GM10248 (cell line): ENCODE measurements around the gene HECTD2.
"Not testable (repeated sequence)": the region's sequence is repeated elsewhere in the genome, so short reads cannot be mapped to it uniquely, and the experiment has no call there.

Experiments
- CTCF ChIA-PET: fragments of 300-600 bp; sonication (Branson Sonifier 250); formaldehyde crosslinking; extraction: SDS; loops from one replicate; lab custom pipeline; 2021; ENCODE audit warnings: antibody characterized with exemption; lab: Yijun Ruan, JAX
- POLR2A ChIA-PET: fragments of 350-650 bp; sonication (Branson Sonifier 250); formaldehyde crosslinking; extraction: SDS; loops from one replicate; lab custom pipeline; 2020; ENCODE audit warnings: antibody characterized with exemption; lab: Yijun Ruan, JAX
- DNase-seq: peaks from one replicate; pipeline ENCODE4 v3.0.0; 2012; ENCODE audit errors: extremely low spot score
- CTCF ChIP-seq: IDR thresholded peaks from 2 replicates; pipeline ENCODE4 v1.5.1; 2012; ENCODE audit warnings: mild to moderate bottlenecking, low read depth; ENCODE audit errors: extremely low read depth, missing control alignments, control extremely low read depth

The HECTD2 gene

GRCh38 chr10:91559169-91559568 is 149.0 kb downstream of the HECTD2 start:
- DNase-seq = no peak
- POLR2A ChIA-PET = no interaction called here
- no peak for TF ChIP-seq CTCF
- CTCF ChIA-PET = no interaction called here

- CTCF ChIA-PET = no interaction called here
- POLR2A ChIA-PET = no interaction called here
- no peak for TF ChIP-seq CTCF
- no peak for DNase-seq
These were observed 149.6 kb downstream of the HECTD2 start for GRCh38 chr10:91559750-91560149.

GRCh38 chr10:91560827-91561226 is 150.7 kb downstream of the HECTD2 start:
- POLR2A ChIA-PET, CTCF ChIA-PET, DNase-seq: not testable (repeated sequence)

GRCh38 chr10:91562839-91563581 is 152.9 kb downstream of the HECTD2 start:
- CTCF ChIA-PET = no interaction called here
- POLR2A ChIA-PET = no interaction called here
- DNase-seq = no peak
- no peak for TF ChIP-seq CTCF

- POLR2A ChIA-PET = no interaction called here
- no peak for DNase-seq
- CTCF ChIA-PET = interaction anchor here (1.0 to 1.2 kb wide), 2 partner anchors 12 to 25 kb away, joined by 3 read pairs; no protein-coding TSS in a partner anchor
- no peak for TF ChIP-seq CTCF
These were observed 153.9 kb downstream of the HECTD2 start for GRCh38 chr10:91564026-91564425.
